NCI-H187 (cell line): ENCODE measurements around the gene RNASE8.
A peak's percentile ranks its signal among the peaks of the same experiment; 100 is the strongest.

Experiments used
- DNase-seq, 2 experiments: peaks; one replicate each; lab custom pipeline; 2025; lab: John Stamatoyannopoulos, UW

The RNASE8 gene

GRCh38 chr14:21092273-21093011 lies 34.8 kb downstream of the RNASE8 start:
- DNase-seq = peak; percentile 70 to 72

GRCh38 chr14:21093018-21093417 lies 35.4 kb downstream of the RNASE8 start:
- no peak for DNase-seq

GRCh38 chr14:21093769-21094681 lies 36.4 kb downstream of the RNASE8 start:
- DNase-seq = peak; percentile 93 to 94

- DNase-seq = no peak
These were observed 38.0 kb downstream of the RNASE8 start for GRCh38 chr14:21095430-21096205.

GRCh38 chr14:21096438-21096837 lies 38.8 kb downstream of the RNASE8 start:
- no peak for DNase-seq

- DNase-seq = no peak
These were observed 39.5 kb downstream of the RNASE8 start for GRCh38 chr14:21096978-21097635.

GRCh38 chr14:21097636-21098075 lies 40.0 kb downstream of the RNASE8 start:
- no peak for DNase-seq

- peak; percentile 35 to 53 for DNase-seq
These were observed 40.7 kb downstream of the RNASE8 start, which contains the start of gene ZNF219 for GRCh38 chr14:21098076-21098891. TSS of gene ZNF219 (minus strand) at chr14:21098655. CDS start at chr14:21093591, 5,064 bp downstream.

GRCh38 chr14:21098892-21099595 lies 41.4 kb downstream of the RNASE8 start:
- no peak for DNase-seq

- DNase-seq = no peak
These were observed 42.0 kb downstream of the RNASE8 start for GRCh38 chr14:21099596-21099985.

GRCh38 chr14:21100931-21101330 lies 43.3 kb downstream of the RNASE8 start, which contains the start of gene TMEM253:
TSS of gene TMEM253 (plus strand) at chr14:21101066. CDS start at chr14:21101344, 278 bp downstream.
- no peak for DNase-seq

GRCh38 chr14:21101802-21102413 lies 44.3 kb downstream of the RNASE8 start:
- DNase-seq = no peak

GRCh38 chr14:21102521-21103410 lies 45.1 kb downstream of the RNASE8 start:
- DNase-seq = no peak

- no peak for DNase-seq
These were observed 45.7 kb downstream of the RNASE8 start for GRCh38 chr14:21103411-21103709.

- DNase-seq = peak; percentile 96 to 98
These were observed 46.3 kb downstream of the RNASE8 start for GRCh38 chr14:21103710-21104447.

GRCh38 chr14:21104448-21105060 lies 46.9 kb downstream of the RNASE8 start:
- DNase-seq = peak; percentile 70 to 72

GRCh38 chr14:21105095-21105494 lies 47.5 kb downstream of the RNASE8 start:
- no peak for DNase-seq

- DNase-seq = no peak
These were observed 48.5 kb downstream of the RNASE8 start for GRCh38 chr14:21106176-21106497.
